ENCODE measurements around the gene NEURL1.
"Not testable (repeated sequence)": the region's sequence is repeated elsewhere in the genome, so short reads cannot be mapped to it uniquely, and the experiment has no call there.

NEURL1 gene

GRCh38 chr10:103463499-103463898, 30.0 kb upstream of the NEURL1 start:
- DNase-seq (ENCODE audit: low read depth in 1 of 2, low spot score in 1 of 2): no peak

- DNase-seq (ENCODE audit: low read depth in 1 of 2, low spot score in 1 of 2): no peak
Measured at GRCh38 chr10:103465411-103466179, 27.9 kb upstream of the NEURL1 start.

- DNase-seq (ENCODE audit: low read depth in 1 of 2, low spot score in 1 of 2): no peak
Measured at GRCh38 chr10:103466734-103467133, 26.8 kb upstream of the NEURL1 start.

- no peak for DNase-seq (ENCODE audit: low read depth in 1 of 2, low spot score in 1 of 2)
Measured at GRCh38 chr10:103467406-103467805, 26.1 kb upstream of the NEURL1 start.

GRCh38 chr10:103469201-103469600, 24.3 kb upstream of the NEURL1 start:
- DNase-seq (ENCODE audit: low read depth in 1 of 2, low spot score in 1 of 2): no peak

GRCh38 chr10:103470761-103471653, 22.5 kb upstream of the NEURL1 start:
- DNase-seq (ENCODE audit: low read depth in 1 of 2, low spot score in 1 of 2): peak; percentile 24 to 50

- no peak for DNase-seq (ENCODE audit: low read depth in 1 of 2, low spot score in 1 of 2)
Measured at GRCh38 chr10:103472005-103472404, 21.5 kb upstream of the NEURL1 start.

- no peak for DNase-seq (ENCODE audit: low read depth in 1 of 2, low spot score in 1 of 2)
Measured at GRCh38 chr10:103473261-103473671, 20.2 kb upstream of the NEURL1 start.

GRCh38 chr10:103474077-103474476, 19.4 kb upstream of the NEURL1 start:
- no peak for DNase-seq (ENCODE audit: low read depth in 1 of 2, low spot score in 1 of 2)

- no peak for DNase-seq (ENCODE audit: low read depth in 1 of 2, low spot score in 1 of 2)
Measured at GRCh38 chr10:103475437-103475836, 18.1 kb upstream of the NEURL1 start.

GRCh38 chr10:103476046-103476768, 17.3 kb upstream of the NEURL1 start:
- no peak for DNase-seq (ENCODE audit: low read depth in 1 of 2, low spot score in 1 of 2)

- DNase-seq (ENCODE audit: low read depth in 1 of 2, low spot score in 1 of 2): no peak
Measured at GRCh38 chr10:103478671-103479070, 14.8 kb upstream of the NEURL1 start.

- DNase-seq (ENCODE audit: low read depth in 1 of 2, low spot score in 1 of 2): no peak
Measured at GRCh38 chr10:103479135-103479534, 14.4 kb upstream of the NEURL1 start, which contains the start of gene CALHM3. Gene CALHM3 (minus strand): TSS chr10:103479240. CDS start chr10:103479032, 208 bp downstream.

- no peak for DNase-seq (ENCODE audit: low read depth in 1 of 2, low spot score in 1 of 2)
Measured at GRCh38 chr10:103480521-103480920, 13.0 kb upstream of the NEURL1 start.

- DNase-seq (ENCODE audit: low read depth in 1 of 2, low spot score in 1 of 2): no peak
Measured at GRCh38 chr10:103481974-103482531, 11.5 kb upstream of the NEURL1 start.

- DNase-seq (ENCODE audit: low read depth in 1 of 2, low spot score in 1 of 2): not testable (repeated sequence)
Measured at GRCh38 chr10:103486635-103487409, 6.7 kb upstream of the NEURL1 start.

GRCh38 chr10:103487410-103487708, 6.1 kb upstream of the NEURL1 start:
- no peak for DNase-seq (ENCODE audit: low read depth in 1 of 2, low spot score in 1 of 2)

- no peak for DNase-seq (ENCODE audit: low read depth in 1 of 2, low spot score in 1 of 2)
Measured at GRCh38 chr10:103490986-103491314, 2.6 kb upstream of the NEURL1 start.

- DNase-seq (ENCODE audit: low read depth in 1 of 2, low spot score in 1 of 2): no peak
Measured at GRCh38 chr10:103491729-103492364, 1.7 kb upstream of the NEURL1 start.

GRCh38 chr10:103492655-103493261, 747 bp upstream of the NEURL1 start:
- no peak for DNase-seq (ENCODE audit: low read depth in 1 of 2, low spot score in 1 of 2)
